ENCODE results near the gene CDK2. TPM values are rescaled to one million over a fixed set of nuclear protein-coding genes. Genes with fewer than 3 reads are reported as not detected.
A peak's percentile ranks its signal among the peaks of the same experiment; 100 is the strongest.

CDK2 gene
- total and polyA plus RNA-seq, 9 of the 15 experiments (the other 6 are each of a cell fraction or from before 2014, with no cell fraction given), result 17.4 to 213 (median 109) TPM

- TF ChIP-seq, protein P1, sequence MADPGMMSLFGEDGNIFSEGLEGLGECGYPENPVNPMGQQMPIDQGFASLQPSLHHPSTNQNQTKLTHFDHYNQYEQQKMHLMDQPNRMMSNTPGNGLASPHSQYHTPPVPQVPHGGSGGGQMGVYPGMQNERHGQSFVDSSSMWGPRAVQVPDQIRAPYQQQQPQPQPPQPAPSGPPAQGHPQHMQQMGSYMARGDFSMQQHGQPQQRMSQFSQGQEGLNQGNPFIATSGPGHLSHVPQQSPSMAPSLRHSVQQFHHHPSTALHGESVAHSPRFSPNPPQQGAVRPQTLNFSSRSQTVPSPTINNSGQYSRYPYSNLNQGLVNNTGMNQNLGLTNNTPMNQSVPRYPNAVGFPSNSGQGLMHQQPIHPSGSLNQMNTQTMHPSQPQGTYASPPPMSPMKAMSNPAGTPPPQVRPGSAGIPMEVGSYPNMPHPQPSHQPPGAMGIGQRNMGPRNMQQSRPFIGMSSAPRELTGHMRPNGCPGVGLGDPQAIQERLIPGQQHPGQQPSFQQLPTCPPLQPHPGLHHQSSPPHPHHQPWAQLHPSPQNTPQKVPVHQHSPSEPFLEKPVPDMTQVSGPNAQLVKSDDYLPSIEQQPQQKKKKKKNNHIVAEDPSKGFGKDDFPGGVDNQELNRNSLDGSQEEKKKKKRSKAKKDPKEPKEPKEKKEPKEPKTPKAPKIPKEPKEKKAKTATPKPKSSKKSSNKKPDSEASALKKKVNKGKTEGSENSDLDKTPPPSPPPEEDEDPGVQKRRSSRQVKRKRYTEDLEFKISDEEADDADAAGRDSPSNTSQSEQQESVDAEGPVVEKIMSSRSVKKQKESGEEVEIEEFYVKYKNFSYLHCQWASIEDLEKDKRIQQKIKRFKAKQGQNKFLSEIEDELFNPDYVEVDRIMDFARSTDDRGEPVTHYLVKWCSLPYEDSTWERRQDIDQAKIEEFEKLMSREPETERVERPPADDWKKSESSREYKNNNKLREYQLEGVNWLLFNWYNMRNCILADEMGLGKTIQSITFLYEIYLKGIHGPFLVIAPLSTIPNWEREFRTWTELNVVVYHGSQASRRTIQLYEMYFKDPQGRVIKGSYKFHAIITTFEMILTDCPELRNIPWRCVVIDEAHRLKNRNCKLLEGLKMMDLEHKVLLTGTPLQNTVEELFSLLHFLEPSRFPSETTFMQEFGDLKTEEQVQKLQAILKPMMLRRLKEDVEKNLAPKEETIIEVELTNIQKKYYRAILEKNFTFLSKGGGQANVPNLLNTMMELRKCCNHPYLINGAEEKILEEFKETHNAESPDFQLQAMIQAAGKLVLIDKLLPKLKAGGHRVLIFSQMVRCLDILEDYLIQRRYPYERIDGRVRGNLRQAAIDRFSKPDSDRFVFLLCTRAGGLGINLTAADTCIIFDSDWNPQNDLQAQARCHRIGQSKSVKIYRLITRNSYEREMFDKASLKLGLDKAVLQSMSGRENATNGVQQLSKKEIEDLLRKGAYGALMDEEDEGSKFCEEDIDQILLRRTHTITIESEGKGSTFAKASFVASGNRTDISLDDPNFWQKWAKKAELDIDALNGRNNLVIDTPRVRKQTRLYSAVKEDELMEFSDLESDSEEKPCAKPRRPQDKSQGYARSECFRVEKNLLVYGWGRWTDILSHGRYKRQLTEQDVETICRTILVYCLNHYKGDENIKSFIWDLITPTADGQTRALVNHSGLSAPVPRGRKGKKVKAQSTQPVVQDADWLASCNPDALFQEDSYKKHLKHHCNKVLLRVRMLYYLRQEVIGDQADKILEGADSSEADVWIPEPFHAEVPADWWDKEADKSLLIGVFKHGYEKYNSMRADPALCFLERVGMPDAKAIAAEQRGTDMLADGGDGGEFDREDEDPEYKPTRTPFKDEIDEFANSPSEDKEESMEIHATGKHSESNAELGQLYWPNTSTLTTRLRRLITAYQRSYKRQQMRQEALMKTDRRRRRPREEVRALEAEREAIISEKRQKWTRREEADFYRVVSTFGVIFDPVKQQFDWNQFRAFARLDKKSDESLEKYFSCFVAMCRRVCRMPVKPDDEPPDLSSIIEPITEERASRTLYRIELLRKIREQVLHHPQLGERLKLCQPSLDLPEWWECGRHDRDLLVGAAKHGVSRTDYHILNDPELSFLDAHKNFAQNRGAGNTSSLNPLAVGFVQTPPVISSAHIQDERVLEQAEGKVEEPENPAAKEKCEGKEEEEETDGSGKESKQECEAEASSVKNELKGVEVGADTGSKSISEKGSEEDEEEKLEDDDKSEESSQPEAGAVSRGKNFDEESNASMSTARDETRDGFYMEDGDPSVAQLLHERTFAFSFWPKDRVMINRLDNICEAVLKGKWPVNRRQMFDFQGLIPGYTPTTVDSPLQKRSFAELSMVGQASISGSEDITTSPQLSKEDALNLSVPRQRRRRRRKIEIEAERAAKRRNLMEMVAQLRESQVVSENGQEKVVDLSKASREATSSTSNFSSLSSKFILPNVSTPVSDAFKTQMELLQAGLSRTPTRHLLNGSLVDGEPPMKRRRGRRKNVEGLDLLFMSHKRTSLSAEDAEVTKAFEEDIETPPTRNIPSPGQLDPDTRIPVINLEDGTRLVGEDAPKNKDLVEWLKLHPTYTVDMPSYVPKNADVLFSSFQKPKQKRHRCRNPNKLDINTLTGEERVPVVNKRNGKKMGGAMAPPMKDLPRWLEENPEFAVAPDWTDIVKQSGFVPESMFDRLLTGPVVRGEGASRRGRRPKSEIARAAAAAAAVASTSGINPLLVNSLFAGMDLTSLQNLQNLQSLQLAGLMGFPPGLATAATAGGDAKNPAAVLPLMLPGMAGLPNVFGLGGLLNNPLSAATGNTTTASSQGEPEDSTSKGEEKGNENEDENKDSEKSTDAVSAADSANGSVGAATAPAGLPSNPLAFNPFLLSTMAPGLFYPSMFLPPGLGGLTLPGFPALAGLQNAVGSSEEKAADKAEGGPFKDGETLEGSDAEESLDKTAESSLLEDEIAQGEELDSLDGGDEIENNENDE (IDR thresholded peaks at IDR 0.05; ENCODE audit: low read depth, low read length), result no peak
- TF ChIP-seq ZZZ3 (IDR thresholded peaks at IDR 0.05), result peak; percentile 62; the same call in 1 of the 2 replicates
- TF ChIP-seq MTA1 (IDR thresholded peaks at IDR 0.05; ENCODE audit: borderline replicate concordance), result peak; percentile 73; the same call in 1 of the 2 replicates
- TF ChIP-seq TAF9B (IDR thresholded peaks at IDR 0.05; ENCODE audit: partially characterized antibody), result peak; percentile 60
- no peak for TF ChIP-seq ZNF347 (CRISPR knock-in tag; IDR thresholded peaks at IDR 0.05; ENCODE audit: low read depth)
- TF ChIP-seq RNF2 (IDR thresholded peaks at IDR 0.05), result 0 out of 2 replicates have a peak, but pooled peaks have one; percentile 33
- 0 out of 2 replicates have a peak, but pooled peaks have one; percentile 15 for TF ChIP-seq MTA3 (IDR thresholded peaks at IDR 0.05; ENCODE audit: borderline replicate concordance)
- no peak for TF ChIP-seq ZBTB33 (CRISPR knock-in tag; IDR thresholded peaks at IDR 0.05)
- TF ChIP-seq BMI1 (IDR thresholded peaks at IDR 0.05; ENCODE audit: low read length), result no peak
- TF ChIP-seq ARNT (IDR thresholded peaks at IDR 0.05), result peak in 1 of 2 experiments; percentile 37; a peak in 1 of 4 replicates
- TF ChIP-seq NCOA6 (IDR thresholded peaks at IDR 0.05), result no peak
Observed at GRCh38 chr12:55926738-55927587, 39.7 kb upstream of the CDK2 start (continued).
